Muscle of leg (tissue), 11 donors: ENCODE data around the gene HRH3. TPM values are rescaled to one million over a fixed set of nuclear protein-coding genes. Genes with fewer than 3 reads are reported as not detected.

ENCODE experiments used
- DNase-seq: peaks from one replicate; pipeline ENCODE4 v3.0.0; 2013
- H3K27ac ChIP-seq: one replicate; pipeline ENCODE4 v1.5.1; 2013; ENCODE audit warnings: mild to moderate bottlenecking, low read length, control low read depth
- H3K27me3 ChIP-seq: one replicate; pipeline ENCODE4 v1.6.1; 2013; ENCODE audit warnings: low read length; ENCODE audit not compliant: control insufficient read depth, insufficient read depth
- H3K36me3 ChIP-seq: one replicate; pipeline ENCODE4 v1.6.1; 2013; ENCODE audit warnings: low read length; ENCODE audit not compliant: control insufficient read depth, insufficient read depth
- H3K4me1 ChIP-seq: one replicate; pipeline ENCODE4 v1.6.1; 2013; ENCODE audit warnings: low read length; ENCODE audit not compliant: control insufficient read depth, insufficient read depth
- H3K4me3 ChIP-seq: one replicate; pipeline ENCODE4 v1.5.1; 2013; ENCODE audit warnings: low read length, control low read depth
- H3K9me3 ChIP-seq: replicated peaks from 2 replicates; pipeline ENCODE4 v1.6.1; 2013; ENCODE audit warnings: low read depth, low read length; ENCODE audit not compliant: control insufficient read depth
- WGBS: methylation state at CpG from one replicate; pipeline ENCODE4 v1.1.5; 2013; ENCODE audit warnings: missing lambda C conversion rate; ENCODE audit not compliant: insufficient coverage; 5-methylcytosine and 5-hydroxymethylcytosine counted together
- polyA plus RNA-seq, 8 donors: library from polyadenylated mRNA; unstranded; fragments of 120-200 nt; gene quantifications; one replicate each; pipeline versions ENCODE4 v1.2.1 to v1.2.3, GENCODE V29; 2013; ENCODE audit warnings: inconsistent platforms in 1 of 8, low replicate concordance in 1 of 8; ENCODE audit not compliant: insufficient read length in 8 of 8, insufficient read depth in 1 of 8
- total RNA-seq: library from RNA; stranded (reverse); fragments of 120-200 nt; gene quantifications from one replicate; pipeline ENCODE4 v1.2.4, GENCODE V29; 2013

The HRH3 gene
- total and polyA plus RNA-seq, 9 donors, result 0.09 to 1.3 (median 0.49) TPM

DNA sequence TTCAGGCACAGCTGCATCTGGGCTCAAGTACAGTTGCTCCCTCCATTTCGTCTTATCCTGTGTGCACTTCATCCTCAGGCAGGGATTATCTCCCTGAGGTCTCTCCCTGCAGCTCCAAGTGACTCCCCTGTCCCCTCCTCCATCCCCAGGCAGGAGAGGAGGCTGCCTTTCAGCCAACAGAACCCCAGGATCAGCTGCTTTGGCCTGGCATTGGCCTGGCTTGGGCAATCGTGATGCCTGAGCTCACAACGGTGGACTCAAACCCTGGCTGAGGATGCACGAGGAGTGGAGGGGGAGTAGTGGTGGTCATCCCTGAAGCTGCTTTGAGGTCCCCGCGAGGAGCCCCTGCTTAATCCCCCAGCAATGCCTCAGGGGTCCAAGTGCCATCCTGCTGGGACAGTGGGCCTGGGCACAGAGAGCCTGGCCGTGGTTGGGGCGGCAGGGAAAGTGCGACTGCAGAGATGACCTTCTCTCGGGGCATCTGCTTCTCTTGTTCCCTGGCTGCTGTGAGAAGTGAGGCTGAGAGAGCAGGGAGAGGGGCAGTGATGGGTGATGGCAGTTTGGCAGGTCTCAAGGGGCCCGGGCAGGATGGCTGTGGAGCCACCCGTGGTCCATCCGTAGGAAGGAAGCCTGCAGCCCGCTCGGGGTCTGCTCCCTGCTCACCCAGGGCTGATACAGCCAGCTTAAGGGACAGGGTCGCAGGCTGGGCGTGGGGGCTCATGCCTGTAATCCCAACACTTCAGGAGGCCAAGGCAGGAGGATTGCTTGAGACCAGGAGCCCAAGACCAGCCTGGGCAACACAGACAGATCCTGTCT, 6.0 kb upstream of the HRH3 start:
- Histone ChIP-seq H3K27me3 (peaks cover 63% of the 10 kb centered on the region), H3K4me1 (peaks cover 1% of the 10 kb centered on the region), H3K4me3 (no peak overlapping the region), H3K36me3 (no peaks in the 10 kb centered on the region), H3K9me3 (no peaks in the 10 kb centered on the region), H3K27ac (no peak overlapping the region)
- 72% methylated on average over 16 of the region's 17 CpGs for WGBS
- DNase-seq, result no peak

DNA sequence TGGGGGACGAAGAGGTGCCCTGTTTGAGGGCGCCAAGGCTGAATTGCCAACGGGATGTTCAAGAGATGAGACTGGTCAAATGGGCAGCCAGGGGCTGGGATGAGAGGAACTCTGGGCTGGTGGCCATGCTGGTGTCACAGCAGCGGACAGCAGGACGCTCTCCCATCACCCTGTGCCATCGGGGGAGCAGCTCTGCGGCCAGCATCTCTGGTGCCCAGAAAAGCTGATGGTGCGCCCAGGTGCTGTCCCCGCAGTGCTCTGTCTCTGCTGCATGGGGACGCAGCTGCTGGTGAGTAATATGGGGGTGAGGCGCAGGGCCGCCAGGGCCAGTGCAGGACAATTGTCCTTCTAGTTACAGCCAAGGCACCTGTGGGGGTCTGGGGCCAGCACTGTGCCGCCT, 4.9 kb upstream of the HRH3 start:
- Histone ChIP-seq H3K4me3 (no peak overlapping the region), H3K36me3 (no peaks in the 10 kb centered on the region), H3K27me3 (peaks cover 71% of the 10 kb centered on the region), H3K9me3 (no peaks in the 10 kb centered on the region), H3K27ac (no peak overlapping the region), H3K4me1 (peaks cover 9% of the 10 kb centered on the region)
- DNase-seq, result no peak
- 88% methylated on average over 11 of the region's 13 CpGs for WGBS

DNA sequence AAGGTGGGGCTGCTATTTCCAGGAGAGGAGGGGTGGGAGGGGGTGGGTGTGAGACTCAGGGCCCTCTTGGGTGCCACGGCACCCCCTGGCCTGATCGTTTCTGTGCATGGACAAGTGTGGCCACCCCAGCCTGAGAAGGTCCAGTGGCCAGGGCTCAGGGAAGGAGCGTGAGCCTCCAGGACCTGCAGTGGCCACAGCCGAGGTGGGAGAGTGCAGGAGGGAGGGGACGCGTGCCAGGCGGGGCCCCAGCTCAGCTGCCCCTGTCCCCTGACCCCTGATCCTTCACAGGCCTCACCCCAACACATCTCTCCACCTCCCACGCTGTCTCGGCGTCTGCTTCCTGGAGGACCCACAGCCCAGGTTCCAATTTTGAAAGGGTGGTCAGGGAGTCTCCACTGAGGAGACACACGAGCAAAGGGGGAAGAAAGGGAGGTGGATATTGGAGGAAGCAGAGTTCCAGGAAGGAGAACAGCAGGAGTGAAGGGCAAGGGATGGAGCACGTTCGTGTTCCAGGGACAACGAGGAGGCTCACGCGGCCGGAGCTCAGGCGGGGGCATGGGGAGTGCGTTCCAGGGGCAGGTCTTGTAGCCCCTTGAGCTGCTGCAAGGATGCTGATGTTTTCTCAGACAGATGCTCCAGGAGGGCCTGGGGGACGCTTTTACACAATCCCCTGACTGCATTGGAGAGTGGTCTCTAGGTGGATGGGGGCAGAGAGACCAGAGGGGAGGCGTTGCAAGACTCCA, 4.2 kb upstream of the HRH3 start:
- WGBS, result 47% methylated on average over 12 of the region's 21 CpGs
- Histone ChIP-seq H3K4me3 (no peak overlapping the region), H3K9me3 (no peaks in the 10 kb centered on the region), H3K27ac (no peak overlapping the region), H3K4me1 (peaks cover 12% of the 10 kb centered on the region), H3K36me3 (no peaks in the 10 kb centered on the region), H3K27me3 (peaks cover 74% of the 10 kb centered on the region)
- DNase-seq, result no peak

DNA sequence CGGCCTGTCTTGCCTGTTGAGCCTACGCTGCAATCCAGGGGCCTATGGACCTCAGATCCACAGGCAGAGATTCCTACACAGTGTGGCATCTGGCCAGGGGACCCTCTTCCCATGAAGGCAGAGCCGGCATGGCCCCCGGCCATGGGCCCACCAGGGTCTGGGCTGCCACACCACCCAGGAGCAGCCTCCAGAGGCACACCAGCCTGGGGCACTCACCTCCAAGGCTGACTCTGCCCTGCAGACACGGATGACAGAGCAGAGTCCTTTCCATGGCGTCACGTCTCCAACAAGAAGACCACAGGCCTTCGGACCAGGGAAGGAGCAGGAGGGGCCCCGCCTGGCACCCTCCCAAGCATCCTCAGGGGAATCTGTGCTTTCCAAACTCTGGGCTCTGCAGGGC, 3.5 kb upstream of the HRH3 start:
- Histone ChIP-seq H3K36me3 (no peaks in the 10 kb centered on the region), H3K4me3 (no peak overlapping the region), H3K27ac (no peak overlapping the region), H3K9me3 (no peaks in the 10 kb centered on the region), H3K4me1 (peaks cover 18% of the 10 kb centered on the region), H3K27me3 (peaks cover 82% of the 10 kb centered on the region)
- DNase-seq, result no peak
- 77% methylated on average over 9 of the region's 9 CpGs for WGBS

DNA sequence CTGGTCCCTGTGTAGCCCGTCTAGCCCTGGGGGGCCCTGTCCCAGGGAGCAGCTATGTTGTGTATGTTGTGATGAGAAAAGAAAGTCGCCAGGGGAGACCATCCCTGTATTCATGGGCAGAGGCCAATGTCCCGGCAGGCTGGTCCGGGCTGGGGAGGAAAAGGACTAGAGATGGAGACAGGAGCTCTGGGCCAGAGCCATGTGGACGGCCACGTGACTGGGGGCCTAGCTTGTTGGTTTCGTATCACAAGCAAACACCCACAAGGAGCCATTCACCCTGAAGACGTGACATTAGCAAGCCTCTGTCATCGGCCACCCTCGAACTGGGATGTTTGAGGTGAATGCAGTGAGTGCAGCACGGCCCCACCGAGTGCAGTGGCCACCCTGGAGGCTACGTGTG, 2.9 kb upstream of the HRH3 start:
- H3K9me3 ChIP-seq, result no peaks in the 10 kb centered on the region
- WGBS, result 71% methylated on average over 6 of the region's 13 CpGs
- peaks cover 84% of the 10 kb centered on the region for H3K27me3 ChIP-seq
- no peak overlapping the region for H3K4me3 ChIP-seq
- H3K27ac ChIP-seq, result no peak overlapping the region
- no peak for DNase-seq
- peaks cover 22% of the 10 kb centered on the region for H3K4me1 ChIP-seq
- no peaks in the 10 kb centered on the region for H3K36me3 ChIP-seq

DNA sequence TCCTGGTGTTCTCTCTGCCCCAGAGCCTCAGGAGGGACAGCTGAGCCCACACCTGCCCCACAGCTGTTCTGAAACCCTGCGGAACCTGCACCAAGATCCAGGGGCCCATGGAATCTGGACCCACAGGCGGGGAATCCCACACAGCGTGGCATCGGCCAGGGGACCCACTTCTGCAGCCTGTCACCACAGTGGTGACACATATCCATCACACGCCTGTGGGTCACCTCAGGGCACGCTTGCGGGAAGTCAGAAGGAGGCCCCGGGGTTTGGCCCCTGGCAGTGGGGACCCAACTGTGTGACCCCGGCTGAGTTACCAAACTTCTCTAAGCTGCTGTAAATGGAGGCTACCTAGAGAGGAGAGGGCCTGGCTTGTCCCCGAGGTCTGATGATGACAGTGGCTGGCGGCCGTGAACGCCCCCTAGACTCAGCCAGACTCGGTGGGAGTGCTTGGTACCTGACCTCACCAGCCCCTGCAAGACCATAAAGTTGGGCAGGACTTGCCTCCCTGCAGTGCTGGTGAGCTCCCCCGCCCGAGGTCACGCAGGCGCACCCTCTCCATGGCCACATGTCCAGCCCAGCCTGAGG, 2.3 kb upstream of the HRH3 start:
- WGBS, result 77% methylated on average over 18 of the region's 18 CpGs
- Histone ChIP-seq H3K9me3 (no peaks in the 10 kb centered on the region), H3K4me3 (no peak overlapping the region), H3K27ac (no peak overlapping the region), H3K4me1 (peaks cover 22% of the 10 kb centered on the region), H3K36me3 (no peaks in the 10 kb centered on the region), H3K27me3 (peaks cover 87% of the 10 kb centered on the region)
- no peak for DNase-seq

DNA sequence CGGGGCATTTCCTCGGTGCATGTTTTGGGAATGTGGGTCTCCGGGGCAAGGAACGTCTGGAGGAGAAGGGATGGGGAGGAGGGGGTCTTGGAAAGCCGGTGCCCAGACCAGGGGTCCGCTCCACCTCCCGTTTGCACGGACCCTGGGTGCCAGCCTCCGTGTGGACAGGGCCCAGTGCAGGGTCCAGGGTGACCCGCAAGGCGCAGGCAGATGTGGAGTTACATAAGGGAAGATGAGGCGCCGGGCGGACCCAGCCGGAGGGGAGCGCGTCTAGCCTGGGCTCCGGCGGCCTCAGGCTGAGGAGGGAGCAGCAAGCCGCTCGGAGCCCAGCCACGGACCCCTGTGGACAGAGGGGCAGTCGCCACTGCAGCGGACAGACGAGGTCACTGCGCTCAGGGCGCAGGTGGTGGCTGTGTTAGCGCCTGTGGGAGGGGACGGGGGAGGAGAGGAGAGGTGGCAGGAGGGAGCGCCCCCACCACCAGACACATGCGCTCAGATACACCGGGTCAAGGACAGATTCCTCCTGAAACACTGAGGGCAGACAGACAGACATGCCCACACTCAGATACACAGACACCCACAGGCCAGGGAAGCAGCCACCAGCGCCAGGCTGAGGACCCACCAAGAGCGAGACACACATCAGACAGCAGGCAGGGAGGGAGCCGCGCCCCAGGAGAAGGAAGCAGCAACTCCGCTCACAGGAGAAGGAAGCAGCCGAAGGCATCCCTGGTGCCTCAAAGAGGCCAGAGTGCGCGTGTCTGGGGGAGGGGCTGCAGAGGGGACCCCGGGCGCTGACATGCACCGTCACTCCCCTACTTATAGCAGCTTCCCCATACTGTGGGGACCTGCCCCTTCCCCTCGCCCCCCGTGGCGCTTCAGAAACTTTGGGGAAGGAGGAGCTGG, 839 bp upstream of the HRH3 start:
- Histone ChIP-seq H3K4me3 (no peak overlapping the region), H3K36me3 (no peaks in the 10 kb centered on the region), H3K27ac (no peak overlapping the region), H3K9me3 (no peaks in the 10 kb centered on the region), H3K27me3 (peaks cover 88% of the 10 kb centered on the region), H3K4me1 (peaks cover 22% of the 10 kb centered on the region)
- 3% methylated on average over 24 of the region's 46 CpGs for WGBS
- no peak for DNase-seq

DNA sequence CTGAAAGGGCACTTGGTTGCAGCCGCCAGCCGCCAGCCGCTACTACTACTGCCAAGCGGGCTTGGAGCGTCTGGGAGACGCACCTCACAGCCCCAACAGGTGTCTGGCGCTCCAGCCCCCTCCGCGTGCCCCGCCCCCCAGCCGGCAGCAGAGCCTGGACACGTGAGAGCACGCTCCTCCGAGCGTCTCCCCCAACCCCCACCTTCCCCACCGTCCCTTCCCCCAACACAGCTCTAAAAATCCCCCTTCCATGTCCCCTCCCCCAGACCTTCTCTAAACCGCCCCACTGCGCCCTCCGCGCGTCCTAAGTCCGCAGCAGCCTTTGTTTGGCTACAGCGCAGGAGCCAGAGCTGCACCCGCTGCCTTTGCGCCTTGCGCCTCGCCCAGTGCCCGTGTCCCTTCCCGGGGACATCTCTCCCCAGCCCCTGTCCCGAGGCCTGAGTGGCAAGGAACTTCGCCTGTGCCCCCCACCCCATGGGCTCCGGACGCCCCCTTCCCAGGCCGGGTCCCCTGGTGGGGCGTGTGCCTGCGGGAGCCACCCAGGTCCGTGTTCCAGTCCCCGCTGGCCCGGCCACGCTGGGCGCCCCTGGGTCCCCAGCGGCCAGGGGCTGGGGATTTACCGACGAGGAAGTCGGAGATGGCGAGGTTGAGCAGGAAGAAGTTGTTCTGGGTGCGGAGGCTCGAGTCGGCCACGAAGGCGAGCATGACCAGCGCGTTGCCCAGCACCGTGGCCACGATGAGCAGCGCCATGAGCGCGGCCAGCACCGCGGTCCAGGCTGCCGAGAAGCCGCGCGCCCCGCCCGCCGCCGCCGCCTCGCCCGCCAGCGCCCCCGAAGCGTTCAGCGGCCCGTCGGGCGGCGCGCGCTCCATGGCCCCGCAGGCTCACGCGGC, 732 bp downstream of the HRH3 start:
- under 1% methylated on average over 83 of the region's 84 CpGs for WGBS

More for the DNA sequence above, 732 bp downstream of the HRH3 start:
- Histone ChIP-seq H3K27me3 (peaks cover 88% of the 10 kb centered on the region), H3K27ac (no peak overlapping the region), H3K36me3 (no peaks in the 10 kb centered on the region), H3K9me3 (no peaks in the 10 kb centered on the region), H3K4me3 (no peak overlapping the region), H3K4me1 (peaks cover 22% of the 10 kb centered on the region)
- DNase-seq, result no peak
